ENCODE measurements around the gene ST8SIA5.

- no peak for TF ChIP-seq EZH2 (IDR thresholded peaks at IDR 0.05; ENCODE audit: insufficient read depth, poor library complexity, severe bottlenecking)
- no peak for TF ChIP-seq EZH2phosphoT487 (IDR thresholded peaks at IDR 0.05; ENCODE audit: insufficient read depth, low read depth)
Measured at GRCh38 chr18:46716336-46716735, 40.5 kb downstream of the ST8SIA5 start.

All from GM23248 (cell line).